Activated naive CD4-positive, alpha-beta T cell treated with anti-CD3 and anti-CD28 coated beads, Interleukin-2, amount 50 U/mL, for 72 hours (primary cell): Measurements from ENCODE around the gene GRSF1. TPM values are rescaled to one million over a fixed set of nuclear protein-coding genes. Genes with fewer than 3 reads are reported as not detected.
A peak's percentile ranks its signal among the peaks of the same experiment; 100 is the strongest.

Source experiments
- ATAC-seq, 2 donors: fragments of 150-1000 bp; cut with Tn5 transposase; 2 replicates each; pipeline ENCODE4 v1.10.0; 2021; ENCODE audit warnings: mild to moderate bottlenecking in 2 of 2, moderate library complexity in 2 of 2
- DNase-seq, 2 donors: peaks; one replicate each; pipeline ENCODE4 v3.0.0; 2021 to 2022; ENCODE audit warnings: low spot score in 2 of 2
- H3K27ac Mint-ChIP-seq, 2 donors: one replicate each; pipeline ENCODE4 v1.8.0; 2022; ENCODE audit warnings: mild to moderate bottlenecking in 2 of 2, mixed read lengths in 2 of 2
- H3K36me3 Mint-ChIP-seq, 2 donors: one replicate each; pipeline ENCODE4 v1.8.0; 2022; ENCODE audit warnings: mixed read lengths in 2 of 2
- H3K9me3 Mint-ChIP-seq, 2 donors: one replicate each; pipeline ENCODE4 v1.8.0; 2022; ENCODE audit warnings: mixed read lengths in 2 of 2
- total RNA-seq, 2 donors: library from RNA; stranded (reverse); gene quantifications; one replicate each; pipeline ENCODE4 v1.2.3, GENCODE V29; 2022

GRSF1 gene, protein sequence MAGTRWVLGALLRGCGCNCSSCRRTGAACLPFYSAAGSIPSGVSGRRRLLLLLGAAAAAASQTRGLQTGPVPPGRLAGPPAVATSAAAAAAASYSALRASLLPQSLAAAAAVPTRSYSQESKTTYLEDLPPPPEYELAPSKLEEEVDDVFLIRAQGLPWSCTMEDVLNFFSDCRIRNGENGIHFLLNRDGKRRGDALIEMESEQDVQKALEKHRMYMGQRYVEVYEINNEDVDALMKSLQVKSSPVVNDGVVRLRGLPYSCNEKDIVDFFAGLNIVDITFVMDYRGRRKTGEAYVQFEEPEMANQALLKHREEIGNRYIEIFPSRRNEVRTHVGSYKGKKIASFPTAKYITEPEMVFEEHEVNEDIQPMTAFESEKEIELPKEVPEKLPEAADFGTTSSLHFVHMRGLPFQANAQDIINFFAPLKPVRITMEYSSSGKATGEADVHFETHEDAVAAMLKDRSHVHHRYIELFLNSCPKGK
- 10 to 100 TPM; 85.9 to 91.0 TPM for total RNA-seq

DNA sequence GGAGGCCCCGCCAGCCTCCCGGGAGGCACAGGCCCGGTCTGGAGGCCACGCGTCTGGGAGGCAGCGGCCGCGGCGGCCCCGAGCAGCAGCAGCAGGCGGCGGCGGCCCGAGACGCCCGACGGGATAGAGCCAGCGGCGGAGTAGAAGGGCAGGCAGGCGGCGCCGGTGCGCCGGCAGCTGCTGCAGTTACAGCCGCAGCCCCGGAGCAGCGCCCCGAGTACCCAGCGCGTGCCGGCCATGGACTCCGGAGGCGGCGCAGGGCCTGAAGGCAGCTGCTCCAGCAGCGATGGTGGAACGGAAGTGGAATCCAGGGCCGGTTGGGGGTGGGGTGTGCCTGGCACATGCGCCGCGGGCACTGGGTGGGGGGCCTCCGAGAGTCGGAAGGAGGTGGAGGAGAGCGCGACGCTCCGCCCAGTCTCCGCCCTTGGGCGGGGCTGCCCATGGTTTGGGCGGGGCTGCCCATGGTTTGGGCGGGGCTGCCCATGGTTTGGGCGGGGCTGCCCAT, at the start of gene GRSF1:
TSS of gene GRSF1 (minus strand) at position 302 of the 505 bp plus-strand sequence. CDS start at position 239, 63 bp downstream.
- Mint-ChIP-seq H3K36me3 (peaks cover 12 to 22% of the 10 kb centered on the region in 2 donors), H3K9me3 (no peaks in the 10 kb centered on the region), H3K27ac (peak within 1 kb of the TSS; percentile 94 to 96)
- ATAC-seq (peak; percentile 71 to 90), DNase-seq (peak; percentile 90 to 93)

DNA sequence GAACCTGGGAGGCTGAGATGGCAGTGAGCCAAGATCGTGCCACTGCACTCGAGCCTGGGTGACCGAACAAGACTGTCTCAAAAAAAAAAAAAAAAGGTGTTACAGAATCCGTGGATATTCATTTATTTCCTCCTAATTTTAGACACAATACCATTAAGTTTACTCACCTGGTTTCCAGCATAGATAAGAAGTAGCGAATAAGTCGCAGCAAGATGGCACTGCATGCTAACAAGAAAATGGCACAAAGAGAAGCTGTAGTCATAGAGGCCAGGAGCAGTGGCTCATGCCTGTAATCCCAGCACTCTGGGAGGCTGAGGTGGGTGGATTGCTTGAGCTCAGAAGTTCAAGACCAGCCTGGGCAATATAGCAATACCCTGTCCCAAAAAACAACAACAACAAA, 45.5 kb upstream of the GRSF1 start:
- no peak for ATAC-seq
- no peak for DNase-seq
- H3K36me3 Mint-ChIP-seq, result no peaks in the 10 kb centered on the region
- H3K9me3 Mint-ChIP-seq, result no peaks in the 10 kb centered on the region
- H3K27ac Mint-ChIP-seq, result no peak overlapping the region

DNA sequence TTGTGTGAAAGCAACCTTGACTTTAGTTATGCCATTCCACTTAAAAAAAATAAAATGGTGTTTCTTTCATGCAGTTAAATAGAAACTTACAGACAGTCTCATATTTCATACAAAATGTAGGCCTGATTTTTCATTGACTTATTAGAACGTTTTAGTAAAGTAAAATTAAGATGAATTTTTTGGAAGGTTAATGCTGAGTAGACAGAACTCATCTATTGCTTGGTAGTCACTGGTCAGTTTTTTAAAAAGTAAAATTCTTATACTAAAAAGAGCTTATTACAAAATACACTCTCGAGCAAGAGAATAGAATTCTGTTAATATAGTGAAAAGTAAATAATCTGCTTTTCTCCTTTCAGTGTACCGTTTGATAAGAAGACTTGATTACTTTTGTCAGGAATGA, 41.0 kb upstream of the GRSF1 start:
- no peak overlapping the region for H3K27ac Mint-ChIP-seq
- H3K36me3 Mint-ChIP-seq, result no peaks in the 10 kb centered on the region
- H3K9me3 Mint-ChIP-seq, result no peaks in the 10 kb centered on the region
- DNase-seq (no peak), ATAC-seq (no peak)

DNA sequence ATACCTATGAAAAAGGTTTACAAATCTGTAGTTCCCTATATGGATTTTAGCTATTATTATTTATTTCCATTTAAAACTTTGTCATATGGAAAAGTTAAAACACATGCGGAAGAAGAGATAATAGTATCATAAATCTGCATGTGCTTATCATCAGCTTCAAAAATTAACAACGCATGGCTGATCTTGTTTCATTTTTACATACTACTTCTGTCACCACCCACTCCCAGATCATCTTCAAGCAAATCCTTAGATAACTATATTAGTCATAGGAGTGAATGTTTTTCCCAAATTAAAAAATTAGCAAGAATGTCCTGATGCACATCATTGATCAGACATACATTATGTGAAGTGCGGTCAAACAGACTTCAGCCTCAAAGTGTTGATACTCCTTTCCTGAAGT, 37.9 kb upstream of the GRSF1 start:
- Mint-ChIP-seq H3K36me3 (no peaks in the 10 kb centered on the region), H3K9me3 (no peaks in the 10 kb centered on the region), H3K27ac (no peak overlapping the region)
- no peak for ATAC-seq
- DNase-seq, result no peak

DNA sequence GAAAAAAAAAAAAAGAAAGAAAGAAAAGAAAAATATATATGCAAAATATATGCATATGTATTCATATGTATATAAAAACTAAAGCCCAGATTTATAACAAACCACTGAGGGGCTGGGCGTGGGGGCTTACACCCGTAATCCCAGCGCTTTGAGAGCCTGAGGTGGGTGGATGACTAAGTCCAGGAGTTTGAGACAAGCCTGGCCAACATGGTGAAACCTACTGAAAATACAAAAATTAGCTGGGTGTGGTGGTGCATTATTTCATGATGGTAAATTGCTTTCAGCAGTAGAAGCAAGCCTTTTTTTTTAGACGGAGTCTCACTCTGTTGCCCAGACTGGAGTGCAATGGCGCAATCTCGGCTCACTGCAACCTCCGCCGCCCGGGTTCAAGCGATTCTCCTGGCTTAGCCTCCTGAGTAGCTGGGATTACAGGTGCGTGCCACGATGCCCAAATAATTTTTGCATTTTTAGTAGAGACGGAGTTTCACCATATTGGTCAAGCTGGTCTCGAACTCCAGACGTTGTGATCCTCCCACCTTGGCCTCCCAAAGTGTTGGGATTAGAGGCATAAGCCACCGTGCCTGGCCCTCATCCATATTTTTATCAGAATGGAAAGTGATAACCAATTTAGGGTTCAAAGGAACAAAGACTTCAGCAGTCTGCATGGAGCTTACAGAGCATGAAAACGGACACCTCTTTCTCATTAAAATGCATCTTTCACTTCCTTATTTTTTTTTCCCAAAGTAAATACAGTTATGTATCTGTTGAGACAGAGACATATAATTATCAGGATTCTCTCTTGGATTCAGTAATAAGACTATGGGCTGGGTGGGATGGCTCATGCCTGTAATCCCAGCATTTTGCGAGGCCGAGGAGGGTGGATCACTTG, 34.8 kb upstream of the GRSF1 start:
- Mint-ChIP-seq H3K9me3 (no peaks in the 10 kb centered on the region), H3K27ac (no peak overlapping the region), H3K36me3 (no peaks in the 10 kb centered on the region)
- DNase-seq (no peak), ATAC-seq (no peak)

DNA sequence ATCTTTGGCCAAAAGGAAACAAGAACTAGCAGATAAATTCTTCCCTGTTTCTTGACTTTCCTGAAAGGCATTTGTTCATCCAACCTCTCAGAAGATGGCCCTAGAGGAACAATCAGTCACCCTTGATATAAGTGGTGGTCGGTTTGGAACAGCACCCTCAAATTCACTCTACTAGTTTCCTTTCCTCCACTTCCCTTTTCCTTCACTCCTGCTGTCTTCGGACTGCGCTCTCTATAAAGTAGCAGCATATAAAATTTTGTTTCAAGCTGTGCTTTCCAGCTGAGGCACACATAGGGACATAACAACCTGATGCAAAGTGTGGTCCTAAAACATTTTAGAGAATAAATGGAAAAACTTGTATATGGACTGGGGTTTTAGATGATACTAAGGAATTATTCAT, 33.5 kb upstream of the GRSF1 start:
- no peaks in the 10 kb centered on the region for H3K36me3 Mint-ChIP-seq
- H3K9me3 Mint-ChIP-seq, result no peaks in the 10 kb centered on the region
- no peak overlapping the region for H3K27ac Mint-ChIP-seq
- no peak for ATAC-seq
- DNase-seq, result no peak

DNA sequence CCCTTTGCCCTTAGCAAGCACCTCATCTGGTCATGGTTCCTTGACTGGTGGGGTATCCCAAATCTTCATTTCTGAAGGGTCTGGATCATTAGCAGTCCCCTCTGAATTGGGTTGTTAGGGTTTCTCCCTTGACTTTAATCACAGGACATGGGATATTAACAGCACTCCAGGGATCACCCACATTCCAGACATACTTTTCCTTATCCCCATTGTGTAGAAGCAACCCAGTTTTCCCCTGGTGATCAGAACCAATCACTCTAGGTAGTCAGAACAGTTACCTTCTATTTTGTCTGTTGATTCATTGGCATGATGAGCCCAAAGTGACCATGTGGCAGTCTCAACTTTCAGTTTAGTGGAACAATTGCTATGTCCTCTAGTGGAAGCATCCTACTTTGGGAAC, 29.1 kb upstream of the GRSF1 start:
- no peak overlapping the region for H3K27ac Mint-ChIP-seq
- H3K36me3 Mint-ChIP-seq, result no peaks in the 10 kb centered on the region
- H3K9me3 Mint-ChIP-seq, result no peaks in the 10 kb centered on the region
- ATAC-seq (no peak), DNase-seq (no peak)

DNA sequence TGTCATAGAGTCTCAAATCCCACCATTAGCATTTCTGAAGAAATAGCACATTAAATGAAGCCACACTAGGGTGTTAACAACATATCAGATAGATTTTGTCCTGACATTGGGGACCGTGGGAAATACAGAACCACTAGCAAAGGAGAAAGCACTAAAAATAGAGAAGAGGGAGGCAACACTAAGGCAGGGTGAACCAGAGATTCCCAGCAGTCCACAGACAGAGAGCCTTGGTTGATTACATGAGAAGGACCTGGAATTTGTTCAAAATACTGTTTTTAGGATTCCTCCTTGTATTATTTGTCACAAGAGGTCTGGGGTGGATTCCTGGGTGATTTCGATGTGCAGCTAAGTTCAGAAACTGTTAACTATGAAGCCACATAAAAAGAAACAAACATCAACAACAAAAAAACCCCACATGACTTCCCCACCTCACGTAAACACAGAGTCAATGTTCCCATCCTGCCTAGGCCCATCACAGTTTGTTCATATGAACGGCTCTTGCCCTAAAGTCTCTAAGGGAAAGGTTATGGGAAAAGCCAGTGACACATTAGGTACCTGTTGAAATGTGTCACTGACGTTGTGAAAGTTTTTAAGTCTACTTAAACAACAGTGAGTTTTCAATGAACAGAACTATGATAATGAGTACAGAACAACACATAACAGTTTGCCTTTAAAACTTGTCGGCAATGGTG, 23.6 kb upstream of the GRSF1 start:
- H3K27ac Mint-ChIP-seq, result peak overlapping the region in 1 of 2 donors; percentile 9
- H3K9me3 Mint-ChIP-seq, result no peaks in the 10 kb centered on the region
- DNase-seq (no peak), ATAC-seq (peak; percentile 82 to 97)
- H3K36me3 Mint-ChIP-seq, result no peaks in the 10 kb centered on the region

DNA sequence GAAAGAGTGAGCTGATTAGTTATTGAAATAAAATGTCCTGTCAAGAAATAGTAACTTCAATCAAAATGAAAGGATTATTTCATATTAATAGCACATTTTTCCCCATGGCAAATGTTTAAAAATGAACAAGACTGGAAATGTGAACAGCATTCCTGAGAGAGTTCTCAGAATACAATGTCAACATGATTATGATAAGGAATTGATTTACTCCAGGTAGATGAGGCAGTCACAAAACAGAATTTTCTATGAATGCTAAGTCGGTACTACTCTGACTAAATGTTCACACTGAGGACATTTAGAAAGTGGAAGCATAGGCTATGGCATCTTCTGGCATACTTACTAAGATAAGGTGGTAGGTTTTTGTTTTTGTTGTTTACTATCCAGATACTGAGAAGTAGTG, 19.4 kb upstream of the GRSF1 start:
- ATAC-seq, result no peak
- no peak for DNase-seq
- no peaks in the 10 kb centered on the region for H3K9me3 Mint-ChIP-seq
- no peak overlapping the region for H3K27ac Mint-ChIP-seq
- H3K36me3 Mint-ChIP-seq, result no peaks in the 10 kb centered on the region

DNA sequence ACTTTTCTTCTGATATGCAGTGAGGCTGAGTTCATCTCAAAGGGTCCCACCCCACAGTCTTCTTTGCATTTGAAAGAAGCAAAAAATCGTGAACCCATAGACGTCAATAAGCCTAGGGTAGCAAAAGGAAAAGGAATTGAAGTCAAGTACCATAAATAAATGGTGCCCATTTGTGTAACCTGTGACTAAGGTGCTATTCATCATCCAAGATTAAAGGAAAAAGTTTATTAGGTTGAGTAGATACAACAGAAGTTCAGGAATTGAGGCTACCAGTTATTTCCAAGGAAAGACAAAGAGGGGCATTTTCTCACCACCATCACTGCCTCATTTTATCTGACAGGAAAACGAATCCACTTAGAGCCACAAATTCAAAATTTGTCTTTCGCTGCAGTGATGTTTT, 18.8 kb upstream of the GRSF1 start:
- ATAC-seq (no peak), DNase-seq (no peak)
- Mint-ChIP-seq H3K27ac (no peak overlapping the region), H3K36me3 (no peaks in the 10 kb centered on the region), H3K9me3 (no peaks in the 10 kb centered on the region)

DNA sequence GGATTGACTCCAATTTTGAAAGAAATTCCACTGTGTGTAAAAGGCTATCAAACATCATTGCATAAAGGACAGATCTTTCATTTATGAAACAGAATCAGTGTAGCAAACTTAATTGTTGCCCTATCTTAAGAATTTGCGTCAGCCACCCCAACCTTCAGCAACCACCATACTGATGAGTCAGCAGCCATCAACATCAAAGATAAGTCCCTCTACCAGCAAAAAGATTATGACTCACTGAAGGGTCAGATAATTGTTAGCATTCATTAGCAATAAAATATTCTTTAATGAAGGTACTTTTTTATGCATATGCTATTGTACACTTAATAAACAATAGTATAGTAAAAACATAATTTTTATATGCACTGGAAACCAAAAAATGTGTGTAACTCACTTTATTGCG, 15.8 kb upstream of the GRSF1 start:
- ATAC-seq (no peak), DNase-seq (no peak)
- no peaks in the 10 kb centered on the region for H3K9me3 Mint-ChIP-seq
- no peak overlapping the region for H3K27ac Mint-ChIP-seq
- no peaks in the 10 kb centered on the region for H3K36me3 Mint-ChIP-seq

DNA sequence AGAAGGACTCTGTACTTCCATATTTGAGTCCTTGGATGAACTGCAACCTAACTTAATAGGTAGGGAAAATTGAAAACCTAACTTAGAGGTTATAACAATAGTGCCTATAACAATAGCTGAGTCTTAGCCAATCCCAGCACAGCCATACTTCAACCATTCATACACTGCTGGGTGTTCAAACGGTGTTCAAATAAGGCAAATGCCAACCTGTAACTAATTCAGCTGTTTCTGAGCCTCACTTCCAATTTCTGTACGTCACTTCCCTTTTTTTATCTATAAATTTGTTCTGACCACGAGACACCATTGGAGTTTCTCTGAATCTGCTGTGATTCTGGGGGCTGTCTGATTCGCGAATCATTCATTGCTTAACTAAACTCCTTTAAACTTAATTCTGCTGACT, 9.6 kb upstream of the GRSF1 start:
- ATAC-seq (no peak), DNase-seq (no peak)
- Mint-ChIP-seq H3K9me3 (no peaks in the 10 kb centered on the region), H3K27ac (no peak overlapping the region), H3K36me3 (no peaks in the 10 kb centered on the region)

DNA sequence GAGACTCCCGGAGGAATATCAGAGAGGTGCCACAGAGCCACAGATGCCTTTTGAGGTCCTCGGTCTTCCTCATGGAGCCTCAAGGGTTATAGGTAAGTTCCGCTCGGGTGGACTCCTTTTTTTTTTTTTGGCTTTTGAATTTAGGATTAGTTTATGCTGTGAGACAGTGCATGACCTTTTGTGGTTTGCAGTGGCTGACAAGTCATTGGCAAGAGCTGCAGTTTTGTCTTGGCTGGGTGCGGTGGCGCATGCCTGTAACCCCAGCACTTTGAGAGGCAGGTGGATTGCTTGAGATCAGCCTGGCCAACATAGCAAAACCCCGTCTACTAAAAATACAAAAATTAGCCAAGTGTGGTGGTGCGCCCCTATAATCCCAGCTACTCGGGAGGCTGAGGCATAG, 4.5 kb upstream of the GRSF1 start:
- ATAC-seq, result peak in 1 of 2 donors; percentile 17
- DNase-seq, result peak in 1 of 2 donors; percentile 63
- Mint-ChIP-seq H3K27ac (peak overlapping the region in 1 of 2 donors; percentile 72), H3K36me3 (peaks cover 0 to under 1% of the 10 kb centered on the region in 2 donors), H3K9me3 (no peaks in the 10 kb centered on the region)

DNA sequence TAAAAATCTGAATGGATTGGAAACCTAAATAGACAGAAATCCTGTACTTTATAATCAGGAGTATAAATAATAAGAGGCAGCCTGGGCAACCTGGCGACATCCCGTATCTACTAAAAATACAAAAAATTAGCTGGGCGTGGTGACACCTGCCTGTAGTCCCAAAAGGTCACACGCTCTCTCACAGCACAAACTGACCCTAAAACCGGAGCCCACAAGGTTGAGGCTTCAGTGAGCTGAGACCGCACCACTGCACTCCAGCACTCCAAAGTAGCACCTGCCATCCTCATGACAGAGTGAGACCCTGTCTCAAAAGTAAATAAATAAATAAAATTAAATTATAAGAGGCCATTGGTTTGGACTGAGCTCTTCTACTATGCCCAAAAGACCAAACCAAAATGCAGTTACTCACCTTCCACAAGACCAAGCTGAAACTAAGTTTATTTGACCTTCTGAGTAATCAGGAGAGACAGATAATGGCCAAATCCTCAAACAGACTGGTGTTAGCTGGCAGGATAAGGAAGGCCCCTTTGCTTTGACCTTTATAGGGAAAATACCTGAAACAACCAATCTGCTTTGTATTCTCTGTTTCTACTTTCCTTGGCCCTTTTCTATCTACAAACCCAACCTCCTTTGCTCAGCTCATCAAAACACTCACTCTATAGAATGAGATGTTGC, 3.2 kb upstream of the GRSF1 start:
- H3K27ac Mint-ChIP-seq, result peak overlapping the region in 1 of 2 donors; percentile 84
- peaks cover 6 to 12% of the 10 kb centered on the region in 2 donors for H3K36me3 Mint-ChIP-seq
- ATAC-seq (peak in 1 of 2 donors; percentile 68), DNase-seq (no peak)
- no peaks in the 10 kb centered on the region for H3K9me3 Mint-ChIP-seq

DNA sequence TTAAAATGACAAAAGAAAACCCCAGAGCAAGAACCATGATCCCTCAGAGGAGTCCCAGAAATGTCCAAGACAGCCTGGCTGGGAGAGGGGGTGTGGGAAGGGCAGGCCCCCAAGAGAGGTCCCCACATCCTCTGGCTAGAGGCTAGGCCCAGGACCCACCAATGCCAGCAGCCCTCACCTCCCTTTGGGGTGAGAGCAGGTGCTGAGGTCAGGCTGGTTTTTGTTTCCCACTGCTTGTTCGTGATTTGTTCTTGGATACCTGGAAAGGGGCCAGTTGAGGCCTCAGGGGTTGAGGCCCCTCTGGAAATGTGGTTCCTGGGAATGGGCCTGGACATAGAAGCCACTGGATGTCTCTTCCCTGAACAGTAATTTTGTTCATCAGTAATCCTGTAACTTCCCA, 2.3 kb upstream of the GRSF1 start:
- DNase-seq, result no peak
- ATAC-seq, result no peak
- H3K36me3 Mint-ChIP-seq, result peaks cover 6 to 14% of the 10 kb centered on the region in 2 donors
- peak overlapping the region in 1 of 2 donors; percentile 84 for H3K27ac Mint-ChIP-seq
- no peaks in the 10 kb centered on the region for H3K9me3 Mint-ChIP-seq

DNA sequence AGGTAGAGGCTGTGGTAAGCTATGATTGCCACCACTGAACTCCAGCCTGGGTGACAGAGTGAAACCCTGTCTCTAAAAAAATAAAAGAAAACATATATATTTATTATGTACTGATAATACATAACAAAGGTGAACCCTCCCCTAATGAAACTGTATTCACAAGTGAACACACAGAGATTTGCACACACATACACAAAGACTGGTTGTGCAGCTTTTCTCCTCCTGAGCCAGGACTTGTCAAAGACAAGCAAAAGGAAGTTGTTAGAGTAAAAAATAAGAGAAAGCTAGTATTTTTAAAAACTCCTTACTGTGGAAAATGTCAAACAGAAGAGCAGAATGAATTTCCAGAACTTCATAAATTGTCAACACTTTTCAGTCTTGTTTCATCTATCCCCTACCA, 1.5 kb upstream of the GRSF1 start:
- no peak for ATAC-seq
- H3K36me3 Mint-ChIP-seq, result peaks cover 12 to 22% of the 10 kb centered on the region in 2 donors
- H3K9me3 Mint-ChIP-seq, result no peaks in the 10 kb centered on the region
- peak overlapping the region; percentile 76 to 84 for H3K27ac Mint-ChIP-seq
- DNase-seq, result no peak
